Measurements from ENCODE around the gene GPR18.

The GPR18 gene

DNA sequence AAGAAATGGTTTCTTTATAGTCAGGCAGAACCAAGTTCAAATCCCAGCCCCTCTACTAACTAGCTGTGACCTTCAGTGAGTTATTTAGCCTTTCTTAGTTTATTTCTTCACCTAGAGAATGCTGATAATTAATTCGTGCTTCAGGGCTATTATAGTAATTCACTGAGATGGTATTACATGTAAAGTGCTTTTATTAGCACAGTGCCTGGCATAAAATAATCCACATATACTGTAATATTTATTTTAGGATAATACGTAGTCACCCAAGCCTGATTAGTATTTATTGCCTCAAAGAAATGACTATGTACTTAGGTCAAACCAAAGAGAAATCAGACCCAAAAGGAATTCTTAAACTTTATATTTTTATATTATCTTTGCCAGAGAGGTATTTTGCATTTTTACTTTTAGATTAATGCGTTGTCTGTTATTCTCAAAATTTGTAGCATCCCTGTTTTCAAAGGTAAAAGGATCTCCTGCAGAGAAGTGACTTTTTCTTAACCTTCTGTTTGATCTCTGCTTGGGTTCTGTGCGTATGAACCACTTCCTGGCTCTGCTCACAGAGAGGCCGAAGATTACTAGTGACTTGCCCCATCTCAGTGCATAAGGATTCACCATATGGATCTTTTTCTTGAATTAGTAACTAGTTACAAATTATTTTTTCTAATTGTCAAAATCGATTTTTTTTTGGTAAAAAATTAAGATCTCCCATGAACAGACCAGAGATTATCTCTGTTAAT lies 37.8 kb downstream of the GPR18 start:
- DNase-seq (ENCODE audit: low read depth) = no peak
- TF ChIP-seq, protein P1, sequence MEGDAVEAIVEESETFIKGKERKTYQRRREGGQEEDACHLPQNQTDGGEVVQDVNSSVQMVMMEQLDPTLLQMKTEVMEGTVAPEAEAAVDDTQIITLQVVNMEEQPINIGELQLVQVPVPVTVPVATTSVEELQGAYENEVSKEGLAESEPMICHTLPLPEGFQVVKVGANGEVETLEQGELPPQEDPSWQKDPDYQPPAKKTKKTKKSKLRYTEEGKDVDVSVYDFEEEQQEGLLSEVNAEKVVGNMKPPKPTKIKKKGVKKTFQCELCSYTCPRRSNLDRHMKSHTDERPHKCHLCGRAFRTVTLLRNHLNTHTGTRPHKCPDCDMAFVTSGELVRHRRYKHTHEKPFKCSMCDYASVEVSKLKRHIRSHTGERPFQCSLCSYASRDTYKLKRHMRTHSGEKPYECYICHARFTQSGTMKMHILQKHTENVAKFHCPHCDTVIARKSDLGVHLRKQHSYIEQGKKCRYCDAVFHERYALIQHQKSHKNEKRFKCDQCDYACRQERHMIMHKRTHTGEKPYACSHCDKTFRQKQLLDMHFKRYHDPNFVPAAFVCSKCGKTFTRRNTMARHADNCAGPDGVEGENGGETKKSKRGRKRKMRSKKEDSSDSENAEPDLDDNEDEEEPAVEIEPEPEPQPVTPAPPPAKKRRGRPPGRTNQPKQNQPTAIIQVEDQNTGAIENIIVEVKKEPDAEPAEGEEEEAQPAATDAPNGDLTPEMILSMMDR (IDR thresholded peaks at IDR 0.05; ENCODE audit: low read depth, low read length, missing control alignments) = no peak
- H3K4me3 ChIP-seq (ENCODE audit: low read depth, low read length) = no peak overlapping the region

DNA sequence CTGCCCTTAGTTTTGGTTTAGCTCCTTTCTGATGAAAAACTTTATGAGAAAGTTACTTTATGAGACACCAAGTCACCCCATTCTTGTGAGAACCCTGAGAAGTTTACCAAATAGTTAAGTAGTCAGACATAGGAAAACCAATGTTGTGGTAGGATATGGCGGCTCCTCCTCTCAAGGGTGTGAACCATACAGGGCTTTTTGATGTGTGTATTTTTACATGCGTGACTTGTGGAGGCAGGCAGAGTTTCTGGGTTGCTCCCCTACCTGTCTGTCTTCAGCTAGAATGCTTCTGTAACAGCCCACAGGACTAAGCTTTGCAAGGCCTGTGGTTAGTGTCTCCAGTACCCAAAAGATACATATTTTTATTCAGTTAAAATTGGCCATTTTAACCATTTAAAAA lies 39.2 kb downstream of the GPR18 start:
- TF ChIP-seq, protein P1 (IDR thresholded peaks at IDR 0.05; ENCODE audit: low read depth, low read length, missing control alignments) = no peak
- H3K4me3 ChIP-seq (ENCODE audit: low read depth, low read length) = no peak overlapping the region
- no peak for DNase-seq (ENCODE audit: low read depth)

DNA sequence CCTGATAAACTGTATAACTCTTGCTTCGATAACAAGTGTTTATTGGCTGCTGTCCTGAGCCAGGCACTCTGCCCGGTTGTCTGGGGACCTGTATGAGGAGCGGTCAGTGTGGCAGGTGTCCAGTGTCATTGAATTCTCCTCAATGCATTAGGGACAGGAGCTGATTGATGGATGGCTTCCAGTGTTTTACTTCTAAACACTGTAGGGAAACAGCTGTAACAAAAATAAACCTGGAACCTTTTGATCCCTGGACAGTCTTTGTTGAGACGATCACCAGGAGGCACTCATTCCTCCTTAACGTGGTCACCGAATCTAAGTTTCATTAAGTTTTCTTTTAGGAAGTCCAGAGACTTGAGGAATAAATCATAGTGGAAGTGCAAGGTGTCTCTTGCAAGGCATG lies 39.6 kb downstream of the GPR18 start:
- TF ChIP-seq, protein P1 (IDR thresholded peaks at IDR 0.05; ENCODE audit: low read depth, low read length, missing control alignments) = no peak

DNA sequence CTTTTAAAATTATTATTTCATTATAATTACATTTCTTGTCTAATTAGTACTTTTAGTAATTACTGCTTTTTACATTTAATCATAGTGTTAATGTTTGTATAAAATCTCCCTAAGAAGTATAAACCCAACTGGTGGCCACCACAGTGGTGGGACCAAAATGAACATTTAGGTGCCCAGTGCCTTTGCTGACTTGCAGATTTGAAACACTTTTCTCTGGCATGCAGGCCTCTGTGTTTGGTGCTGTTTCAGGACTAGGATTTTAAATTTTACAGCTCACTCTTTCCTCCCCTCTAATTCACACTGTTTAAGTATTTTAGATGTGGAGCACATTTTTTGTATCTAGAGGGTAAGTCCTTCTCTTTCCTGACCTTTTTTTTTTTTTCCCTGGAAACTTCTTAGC lies 40.1 kb downstream of the GPR18 start:
- no peak overlapping the region for H3K4me3 ChIP-seq (ENCODE audit: low read depth, low read length)
- TF ChIP-seq, protein P1 (IDR thresholded peaks at IDR 0.05; ENCODE audit: low read depth, low read length, missing control alignments) = no peak
- no peak for DNase-seq (ENCODE audit: low read depth)

More for the DNA sequence above, 39.6 kb downstream of the GPR18 start:
- no peak for DNase-seq (ENCODE audit: low read depth)
- H3K4me3 ChIP-seq (ENCODE audit: low read depth, low read length) = no peak overlapping the region

DNA sequence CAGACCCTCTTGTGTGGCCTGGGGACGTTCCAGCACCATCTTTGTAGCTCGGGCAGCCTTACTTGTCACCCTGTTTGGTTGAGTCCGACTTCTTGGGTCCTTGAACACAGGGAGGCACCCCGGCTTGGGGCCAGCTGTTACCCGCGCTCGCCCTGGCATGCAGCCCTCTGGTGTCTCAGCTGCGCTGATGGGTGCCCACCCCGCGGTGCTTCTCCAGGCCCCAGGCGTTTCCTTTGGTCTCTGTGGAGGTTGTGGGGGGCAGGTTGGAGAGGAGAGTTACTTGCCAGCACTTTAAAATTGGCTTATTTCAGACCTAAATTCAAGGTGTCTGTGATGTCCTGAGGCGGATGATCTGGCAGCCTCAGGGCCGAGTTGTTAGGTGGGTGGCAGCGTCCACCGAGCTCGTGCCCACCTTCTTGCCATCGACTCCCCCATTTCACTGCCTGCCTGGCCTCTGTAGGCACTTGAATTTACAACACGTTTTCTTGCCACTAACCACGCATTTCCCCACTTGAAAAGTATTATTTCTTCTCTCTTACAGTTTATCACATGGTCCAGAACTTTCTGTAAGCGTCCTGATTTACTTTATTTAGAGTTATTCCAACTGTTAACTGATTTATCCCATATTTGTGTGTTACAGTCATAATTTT lies 40.6 kb downstream of the GPR18 start:
- no peak for DNase-seq (ENCODE audit: low read depth)
- no peak overlapping the region for H3K4me3 ChIP-seq (ENCODE audit: low read depth, low read length)
- TF ChIP-seq, protein P1 (IDR thresholded peaks at IDR 0.05; ENCODE audit: low read depth, low read length, missing control alignments) = no peak

DNA sequence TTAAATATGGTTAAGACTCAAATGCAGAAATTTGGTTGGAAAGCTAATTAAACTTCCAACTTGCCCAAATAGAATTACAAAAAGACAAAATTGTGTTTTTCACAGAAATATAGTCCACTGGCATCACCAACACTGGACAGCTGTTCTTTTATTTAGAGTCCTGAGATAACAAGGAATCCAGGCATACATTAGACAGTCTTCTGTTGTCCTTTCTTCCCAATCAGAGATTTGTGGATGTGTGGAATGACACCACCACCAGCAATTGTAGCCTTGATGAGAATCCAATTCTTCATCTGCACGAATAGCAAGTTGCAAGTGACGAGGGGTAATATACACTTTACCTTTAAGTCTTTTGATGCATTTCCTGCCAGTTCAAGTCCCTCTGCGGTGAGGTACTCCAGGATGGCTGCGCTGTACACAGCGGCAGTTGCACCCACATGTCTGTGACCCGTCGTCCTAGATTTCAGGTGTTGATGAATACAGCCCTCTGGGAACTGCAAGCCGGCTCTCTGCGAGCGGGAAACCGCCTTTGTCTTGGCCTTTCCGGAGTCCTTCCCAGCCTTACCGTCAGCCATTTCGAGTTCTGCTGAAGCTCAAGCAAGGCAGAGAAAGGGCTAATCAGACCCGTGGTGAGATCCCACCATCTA lies 42.9 kb downstream of the GPR18 start:
- peak overlapping the region; percentile 30; the same call in 1 of the 2 replicates for H3K4me3 ChIP-seq (ENCODE audit: low read depth, low read length)
- no peak for DNase-seq (ENCODE audit: low read depth)
- TF ChIP-seq, protein P1 (IDR thresholded peaks at IDR 0.05; ENCODE audit: low read depth, low read length, missing control alignments) = no peak
